Prostate gland (tissue), 2 donors: ENCODE data around the gene INMT. TPM values are rescaled to one million over a fixed set of nuclear protein-coding genes. Genes with fewer than 3 reads are reported as not detected.

Experiments used
- DNase-seq: peaks from one replicate; pipeline ENCODE4 v3.0.0-alpha.2; 2019; ENCODE audit warnings: low spot score
- H3K27ac ChIP-seq, 2 donors: fragments of 200-600 bp; sonication (generic); 2 replicates each; pipeline ENCODE4 v1.5.1; 2017 to 2019
- H3K27me3 ChIP-seq: fragments of 200-600 bp; sonication (generic); replicated peaks from 2 replicates; pipeline ENCODE4 v1.5.1; 2019; ENCODE audit not compliant: insufficient read depth
- H3K36me3 ChIP-seq, 2 donors: fragments of 200-600 bp; sonication (generic); 1 replicate in 1 of 2; 2 replicates in 1 of 2; pipeline versions ENCODE4 v1.5.1 to v1.8.1; 2017 to 2019
- H3K4me1 ChIP-seq: fragments of 200-600 bp; sonication (generic); replicated peaks from 2 replicates; pipeline ENCODE4 v1.5.1; 2019
- H3K4me3 ChIP-seq, 2 donors: fragments of 200-600 bp; sonication (generic); 2 replicates each; pipeline ENCODE4 v1.5.1; 2017 to 2019
- H3K9me3 ChIP-seq: fragments of 200-600 bp; sonication (generic); 2 replicates; pipeline ENCODE4 v1.5.1; 2017
- CTCF ChIP-seq, 4 experiments: fragments of 200-600 bp in 2 of 4; fragments of 450-650 bp in 2 of 4; sonication (generic) in 2 of 4; IDR thresholded peaks; 1 replicate in 3 of 4; 2 replicates in 1 of 4; pipeline ENCODE4 v1.5.1; 2016 to 2019; ENCODE audit warnings: antibody characterized with exemption in 4 of 4, mild to moderate bottlenecking in 2 of 4, moderate library complexity in 2 of 4
- POLR2A ChIP-seq: fragments of 450-650 bp; IDR thresholded peaks from one replicate; pipeline ENCODE4 v1.6.1; 2016; ENCODE audit warnings: antibody characterized with exemption, mild to moderate bottlenecking
- POLR2AphosphoS5 ChIP-seq: sonication (generic); formaldehyde crosslinking; IDR thresholded peaks from one replicate; pipeline ENCODE4 v1.6.1; 2017; ENCODE audit warnings: antibody characterized with exemption
- WGBS: methylation state at CpG from one replicate; pipeline ENCODE4 v1.1.5; 2018; 5-methylcytosine and 5-hydroxymethylcytosine counted together
- intact Hi-C: fragments of 100-400 bp; cut with DNase I; formaldehyde crosslinking; loops from one replicate; pipeline ENCODE4 v1.14.2; 2022
- total RNA-seq, 2 donors: library from RNA; depleted of rRNA; stranded (reverse); fragments of >200 nt; gene quantifications; one replicate each; pipeline ENCODE4 v1.1.0, GENCODE V29; 2016

INMT gene
- total RNA-seq, 2 donors from 2014 or later: 41.4 to 132 TPM

GRCh38 chr7:30764030-30764975 is 12.4 kb downstream of the INMT start:
- intact Hi-C loops: no loop called here
- TF ChIP-seq CTCF (IDR thresholded peaks at IDR 0.05) (no peak), POLR2AphosphoS5 (peak; percentile 57), POLR2A (no peak)
- Histone ChIP-seq H3K4me1 (no peaks in the 10 kb centered on the region), H3K27me3 (no peaks in the 10 kb centered on the region), H3K4me3 (no peak overlapping the region), H3K27ac (peak overlapping the region in 1 of 2 donors; percentile 17), H3K9me3 (no peaks in the 10 kb centered on the region), H3K36me3 (no peaks in the 10 kb centered on the region)
- DNase-seq: peak; percentile 65
- WGBS: 58% methylated on average over 6 of the region's 6 CpGs

GRCh38 chr7:30765408-30765807 is 13.5 kb downstream of the INMT start:
- intact Hi-C loops: no loop called here
- no peaks in the 10 kb centered on the region for H3K4me1 ChIP-seq
- peak overlapping the region; percentile 14 to 24 for H3K27ac ChIP-seq
- TF ChIP-seq POLR2AphosphoS5 (no peak), CTCF (IDR thresholded peaks at IDR 0.05) (no peak), POLR2A (no peak)
- no peak for DNase-seq
- H3K36me3 ChIP-seq: no peaks in the 10 kb centered on the region
- H3K4me3 ChIP-seq: no peak overlapping the region
- H3K9me3 ChIP-seq: no peaks in the 10 kb centered on the region
- no peaks in the 10 kb centered on the region for H3K27me3 ChIP-seq
- 79% methylated on average over 2 of the region's 2 CpGs for WGBS

- no peak for DNase-seq
- H3K27me3 ChIP-seq: no peaks in the 10 kb centered on the region
- peak overlapping the region; percentile 68 to 78 for H3K4me3 ChIP-seq
- TF ChIP-seq CTCF (IDR thresholded peaks at IDR 0.05) (no peak), POLR2AphosphoS5 (no peak), POLR2A (no peak)
- H3K27ac ChIP-seq: peak overlapping the region; percentile 66 to 83
- intact Hi-C loops: no loop called here
- H3K9me3 ChIP-seq: no peaks in the 10 kb centered on the region
- WGBS: 59% methylated on average over 9 of the region's 9 CpGs
- no peaks in the 10 kb centered on the region for H3K4me1 ChIP-seq
- H3K36me3 ChIP-seq: no peaks in the 10 kb centered on the region
Observed at GRCh38 chr7:30770845-30771173, 18.9 kb downstream of the INMT start.

- Histone ChIP-seq H3K4me3 (peak within 1 kb of the TSS; percentile 68 to 78), H3K4me1 (no peaks in the 10 kb centered on the region), H3K27ac (peak within 1 kb of the TSS; percentile 66 to 83), H3K9me3 (no peaks in the 10 kb centered on the region), H3K27me3 (no peaks in the 10 kb centered on the region), H3K36me3 (no peaks in the 10 kb centered on the region)
- WGBS: 2% methylated on average over 51 of the region's 62 CpGs
- DNase-seq: peak; percentile 62
- no peak for TF ChIP-seq POLR2A
- TF ChIP-seq CTCF (IDR thresholded peaks at IDR 0.05): no peak
- TF ChIP-seq POLR2AphosphoS5: no peak
- intact Hi-C loops: no loop called here
Observed at GRCh38 chr7:30771174-30771879, 19.4 kb downstream of the INMT start, which contains the start of gene MINDY4. Gene MINDY4, plus strand, starts transcription at chr7:30771417. Its CDS starts 77 bp downstream, at chr7:30771494.
